ENCODE measurements around the gene ZP3. TPM values are rescaled to one million over a fixed set of nuclear protein-coding genes. Genes with fewer than 3 reads are reported as not detected.
"Not testable (repeated sequence)": the region's sequence is repeated elsewhere in the genome, so short reads cannot be mapped to it uniquely, and the experiment has no call there.

ZP3 gene
- total RNA-seq, 1 experiment from 2014 or later: 12.1 TPM

DNA sequence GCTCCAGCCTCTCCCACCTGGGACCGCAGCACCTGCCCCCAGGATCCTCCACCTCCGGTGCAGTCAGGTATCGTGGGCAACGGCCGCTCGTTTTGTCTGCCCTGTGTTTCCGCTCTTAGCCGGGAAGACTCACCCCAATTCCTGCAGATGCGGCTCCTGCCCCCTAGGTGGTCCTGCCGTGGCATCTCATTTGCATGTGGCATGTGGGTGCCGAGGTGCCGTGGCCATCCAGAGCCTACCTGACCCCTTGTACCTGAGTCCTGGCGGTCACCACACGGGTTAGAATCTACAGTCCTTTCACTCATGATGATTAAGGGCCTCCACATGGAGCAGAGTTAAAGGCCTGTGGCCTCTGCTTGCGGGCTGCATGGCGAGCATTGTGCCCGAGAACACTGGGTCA is 58.3 kb downstream of the ZP3 start:
- not testable (repeated sequence) for DNase-seq (ENCODE audit: low spot score)

DNA sequence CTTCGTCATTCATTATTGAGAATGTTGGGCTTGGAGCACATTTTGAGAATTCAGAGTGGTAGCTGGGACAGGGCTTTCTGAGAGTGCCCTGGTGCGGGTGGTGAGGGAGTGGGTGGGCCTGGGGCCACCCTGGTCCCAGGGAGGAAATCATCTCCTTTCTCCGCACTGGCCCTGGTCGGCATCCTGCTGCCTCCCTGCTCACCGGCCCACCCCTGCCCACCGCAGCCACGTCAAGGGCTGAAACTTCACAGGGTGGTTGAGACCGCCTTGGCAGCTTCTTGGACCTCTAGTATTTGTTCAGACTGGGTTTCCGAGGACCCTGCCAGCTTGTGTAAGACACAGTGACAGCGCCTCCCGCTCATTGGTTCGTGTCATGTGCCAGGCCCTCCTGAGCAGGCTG is 59.7 kb downstream of the ZP3 start:
- DNase-seq (ENCODE audit: low spot score): not testable (repeated sequence)

DNA sequence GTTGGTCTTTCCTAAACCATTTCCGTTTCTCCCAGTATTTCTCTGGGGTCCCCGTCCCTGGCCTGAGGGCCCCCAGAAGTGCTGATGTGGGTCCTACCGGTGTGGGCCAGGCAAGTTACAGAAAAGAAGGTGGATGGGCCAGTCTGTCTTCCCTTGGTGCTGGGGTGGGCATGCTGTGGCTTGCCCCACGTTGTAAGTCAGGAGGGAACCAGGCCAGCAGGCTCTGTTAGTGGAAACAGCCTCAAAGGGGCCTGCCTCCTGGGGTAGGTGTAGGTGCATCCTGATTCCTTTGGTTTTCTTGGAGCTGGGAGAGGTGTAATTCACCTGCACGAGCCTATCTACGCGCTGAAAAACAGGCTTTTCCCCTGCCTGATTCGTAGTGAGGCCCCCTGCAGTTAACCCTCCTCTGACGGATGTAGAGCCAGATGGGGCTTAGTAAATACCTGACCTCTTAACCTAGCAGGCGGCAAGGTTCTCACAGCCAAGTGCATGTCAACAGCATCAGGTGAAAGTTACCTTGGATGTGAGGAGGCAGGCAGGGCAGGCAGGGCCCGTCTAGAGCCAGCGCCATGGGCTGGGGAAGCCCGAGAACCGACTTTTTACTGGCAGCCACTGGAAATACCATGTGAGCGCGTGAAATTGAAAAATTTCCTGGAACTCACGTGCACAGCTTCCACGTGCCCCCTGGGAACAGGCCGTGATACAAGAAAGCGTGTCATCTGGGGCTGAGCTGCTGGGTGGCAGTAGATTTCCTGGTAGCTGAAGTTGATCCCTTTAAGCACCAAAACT is 61.3 kb downstream of the ZP3 start:
- not testable (repeated sequence) for DNase-seq (ENCODE audit: low spot score)

DNA sequence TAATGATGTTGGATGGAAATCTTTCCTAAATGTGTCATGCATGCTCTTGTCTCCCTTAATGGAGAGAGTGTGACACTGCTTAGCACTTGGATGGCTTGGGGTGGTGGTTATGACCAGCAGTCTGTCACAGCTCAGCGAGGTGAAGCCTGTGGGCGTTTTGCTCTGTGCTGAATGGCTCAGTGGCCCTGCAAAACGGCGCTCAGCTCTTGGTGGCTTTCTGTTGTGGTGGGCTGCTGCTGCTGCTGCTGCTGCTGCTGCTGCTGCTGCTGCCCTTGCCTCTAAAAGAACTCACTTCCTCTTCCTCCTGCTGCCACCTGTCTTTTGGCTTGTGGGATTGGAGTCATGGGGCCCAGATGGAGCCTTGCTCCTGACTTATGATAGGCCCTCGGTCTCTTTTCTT is 61.9 kb downstream of the ZP3 start:
- not testable (repeated sequence) for DNase-seq (ENCODE audit: low spot score)

DNA sequence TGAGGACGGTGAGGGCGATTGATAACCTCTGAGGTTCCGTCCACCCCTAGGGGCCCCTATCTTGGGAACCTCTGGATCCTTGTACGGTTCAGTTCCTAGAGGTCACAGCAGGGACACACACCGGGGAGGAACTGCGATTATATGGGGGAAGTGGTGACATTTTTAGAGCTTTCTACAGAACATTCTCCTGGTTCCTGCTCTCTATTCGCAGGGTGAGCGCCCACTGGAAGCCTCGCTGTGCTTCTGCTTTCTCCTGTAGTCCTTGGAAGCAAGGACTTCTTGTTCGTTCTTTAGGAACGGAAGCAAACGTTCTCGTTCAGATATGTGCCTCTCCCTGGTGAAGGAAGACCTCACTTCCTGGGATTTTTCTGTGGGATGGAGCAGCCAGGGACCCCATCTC is 63.2 kb downstream of the ZP3 start:
- not testable (repeated sequence) for DNase-seq (ENCODE audit: low spot score)

Other genes with a start within 250 kb of the ZP3 start
- 12.0 and 18.5 TPM in 2 replicates for gene SRRM3, start 223.1 kb upstream of the ZP3 start, total RNA-seq (2014; rRNA removed; shearing (Covaris generic))
- 235 and 382 TPM in 2 replicates for gene HSPB1, start 122.3 kb upstream of the ZP3 start, total RNA-seq (2014; rRNA removed; shearing (Covaris generic))
- gene YWHAG, start 66.0 kb upstream of the ZP3 start, total RNA-seq (2014; rRNA removed; shearing (Covaris generic)): 149 and 151 TPM in 2 replicates
- gene SSC4D, start 15.3 kb upstream of the ZP3 start, total RNA-seq (2014; rRNA removed; shearing (Covaris generic)): 0.76 and 2.4 TPM in 2 replicates
- gene DTX2, start 36.8 kb downstream of the ZP3 start, total RNA-seq (2014; rRNA removed; shearing (Covaris generic)): 18.0 and 36.7 TPM in 2 replicates
- 10.6 and 25.0 TPM in 2 replicates for gene UPK3B, start 85.6 kb downstream of the ZP3 start, total RNA-seq (2014; rRNA removed; shearing (Covaris generic))
- gene SPDYE16, start 118.3 kb downstream of the ZP3 start, total RNA-seq (2014; rRNA removed; shearing (Covaris generic)): not detected in 2 replicates
- 12.8 and 19.4 TPM in 2 replicates for gene POMZP3, start 202.3 kb downstream of the ZP3 start, total RNA-seq (2014; rRNA removed; shearing (Covaris generic))